ENCODE results near the gene SLC22A23. TPM values are rescaled to one million over a fixed set of nuclear protein-coding genes. Genes with fewer than 3 reads are reported as not detected.
A peak's percentile ranks its signal among the peaks of the same experiment; 100 is the strongest.

The SLC22A23 gene
- total RNA-seq, 2 experiments from 2014 or later: 13.4 to 13.6 TPM

GRCh38 chr6:3373597-3374203, 83.2 kb downstream of the SLC22A23 start:
- peak overlapping the region; percentile 45 for H3K27ac Mint-ChIP-seq
- H3K27me3 Mint-ChIP-seq: no peaks in the 10 kb centered on the region
- intact Hi-C loops (cut with DNase I, micrococcal nuclease): no loop called here
- no peaks in the 10 kb centered on the region for H3K9me3 Mint-ChIP-seq
- Histone ChIP-seq H3K4me1 (ENCODE audit: insufficient read depth, low read length) (peaks cover 40% of the 10 kb centered on the region), H3K27me3 (ENCODE audit: control insufficient read depth in 1 of 2, insufficient read depth in 2 of 2, low read length in 2 of 2) (no peaks in the 10 kb centered on the region), H3K36me3 (ENCODE audit: insufficient read depth, low read length) (no peaks in the 10 kb centered on the region), H3K4me3 (ENCODE audit: low read length) (no peak overlapping the region), H3K27ac (ENCODE audit: low read depth in 1 of 2, low read length in 2 of 2) (no peak overlapping the region), H3K9me3 (ENCODE audit: control insufficient read depth in 1 of 2, insufficient read depth in 1 of 2, low read length in 2 of 2) (no peaks in the 10 kb centered on the region)
- H3K4me3 Mint-ChIP-seq: no peak overlapping the region
- ChIA-PET CTCF (no interaction called here), POLR2A (no interaction called here)
- peaks cover 49% of the 10 kb centered on the region for H3K4me1 Mint-ChIP-seq (ENCODE audit: low read depth)
- no peaks in the 10 kb centered on the region for H3K36me3 Mint-ChIP-seq (ENCODE audit: low read depth)
- TF ChIP-seq CTCF (IDR thresholded peaks at IDR 0.05): no peak
- no peak for ATAC-seq (ENCODE audit: poor library complexity)
- DNase-seq: no peak

- Mint-ChIP-seq H3K27ac (peak overlapping the region; percentile 25), H3K4me3 (no peak overlapping the region), H3K4me1 (ENCODE audit: low read depth) (peaks cover 43% of the 10 kb centered on the region), H3K36me3 (ENCODE audit: low read depth) (no peaks in the 10 kb centered on the region), H3K27me3 (no peaks in the 10 kb centered on the region), H3K9me3 (no peaks in the 10 kb centered on the region)
- no peak overlapping the region for H3K4me3 ChIP-seq (ENCODE audit: low read length)
- H3K4me1 ChIP-seq (ENCODE audit: insufficient read depth, low read length): peaks cover 34% of the 10 kb centered on the region
- H3K9me3 ChIP-seq (ENCODE audit: control insufficient read depth in 1 of 2, insufficient read depth in 1 of 2, low read length in 2 of 2): no peaks in the 10 kb centered on the region
- no peaks in the 10 kb centered on the region for H3K27me3 ChIP-seq (ENCODE audit: control insufficient read depth in 1 of 2, insufficient read depth in 2 of 2, low read length in 2 of 2)
- no peak overlapping the region for H3K27ac ChIP-seq (ENCODE audit: low read depth in 1 of 2, low read length in 2 of 2)
- ChIA-PET CTCF (no interaction called here), POLR2A (no interaction called here)
- H3K36me3 ChIP-seq (ENCODE audit: insufficient read depth, low read length): no peaks in the 10 kb centered on the region
- ATAC-seq (ENCODE audit: poor library complexity) (no peak), DNase-seq (no peak)
- TF ChIP-seq CTCF (IDR thresholded peaks at IDR 0.05): no peak
- intact Hi-C loops (cut with DNase I, micrococcal nuclease): no loop called here
These were observed 83.8 kb downstream of the SLC22A23 start for GRCh38 chr6:3372912-3373554.

GRCh38 chr6:3372184-3372846, 84.5 kb downstream of the SLC22A23 start:
- ChIA-PET POLR2A (no interaction called here), CTCF (no interaction called here)
- Mint-ChIP-seq H3K9me3 (no peaks in the 10 kb centered on the region), H3K4me3 (no peak overlapping the region), H3K27me3 (no peaks in the 10 kb centered on the region), H3K36me3 (ENCODE audit: low read depth) (no peaks in the 10 kb centered on the region), H3K27ac (peak overlapping the region; percentile 25), H3K4me1 (ENCODE audit: low read depth) (peaks cover 36% of the 10 kb centered on the region)
- no peak for TF ChIP-seq CTCF (IDR thresholded peaks at IDR 0.05)
- Histone ChIP-seq H3K4me1 (ENCODE audit: insufficient read depth, low read length) (peaks cover 26% of the 10 kb centered on the region), H3K27me3 (ENCODE audit: control insufficient read depth in 1 of 2, insufficient read depth in 2 of 2, low read length in 2 of 2) (no peaks in the 10 kb centered on the region), H3K27ac (ENCODE audit: low read depth in 1 of 2, low read length in 2 of 2) (no peak overlapping the region), H3K36me3 (ENCODE audit: insufficient read depth, low read length) (no peaks in the 10 kb centered on the region), H3K4me3 (ENCODE audit: low read length) (no peak overlapping the region), H3K9me3 (ENCODE audit: control insufficient read depth in 1 of 2, insufficient read depth in 1 of 2, low read length in 2 of 2) (no peaks in the 10 kb centered on the region)
- DNase-seq: peak in 2 of 14 experiments; percentile 26 to 36
- intact Hi-C loops (cut with DNase I, micrococcal nuclease): no loop called here
- ATAC-seq (ENCODE audit: poor library complexity): no peak
